GM13976 (cell line): ENCODE measurements around the gene TLR2.
A peak's percentile ranks its signal among the peaks of the same experiment; 100 is the strongest.

ENCODE experiments used
- DNase-seq: peaks from one replicate; pipeline ENCODE4 v3.0.0; 2012; ENCODE audit warnings: low spot score
- CTCF ChIP-seq: IDR thresholded peaks from 2 replicates; pipeline ENCODE4 v1.5.1; 2012; ENCODE audit warnings: borderline replicate concordance, mild to moderate bottlenecking; ENCODE audit not compliant: insufficient read depth; ENCODE audit errors: extremely low read depth, missing control alignments, control extremely low read depth
- in situ Hi-C: fragments of 300-500 bp; cut with MboI; formaldehyde crosslinking; loops from one replicate; pipeline ENCODE4 v1.12.0; 2022; ENCODE audit warnings: low sequenced_read_pairs, mixed read lengths, inconsistent platforms; ENCODE audit not compliant: unreplicated experiment

The TLR2 gene, protein sequence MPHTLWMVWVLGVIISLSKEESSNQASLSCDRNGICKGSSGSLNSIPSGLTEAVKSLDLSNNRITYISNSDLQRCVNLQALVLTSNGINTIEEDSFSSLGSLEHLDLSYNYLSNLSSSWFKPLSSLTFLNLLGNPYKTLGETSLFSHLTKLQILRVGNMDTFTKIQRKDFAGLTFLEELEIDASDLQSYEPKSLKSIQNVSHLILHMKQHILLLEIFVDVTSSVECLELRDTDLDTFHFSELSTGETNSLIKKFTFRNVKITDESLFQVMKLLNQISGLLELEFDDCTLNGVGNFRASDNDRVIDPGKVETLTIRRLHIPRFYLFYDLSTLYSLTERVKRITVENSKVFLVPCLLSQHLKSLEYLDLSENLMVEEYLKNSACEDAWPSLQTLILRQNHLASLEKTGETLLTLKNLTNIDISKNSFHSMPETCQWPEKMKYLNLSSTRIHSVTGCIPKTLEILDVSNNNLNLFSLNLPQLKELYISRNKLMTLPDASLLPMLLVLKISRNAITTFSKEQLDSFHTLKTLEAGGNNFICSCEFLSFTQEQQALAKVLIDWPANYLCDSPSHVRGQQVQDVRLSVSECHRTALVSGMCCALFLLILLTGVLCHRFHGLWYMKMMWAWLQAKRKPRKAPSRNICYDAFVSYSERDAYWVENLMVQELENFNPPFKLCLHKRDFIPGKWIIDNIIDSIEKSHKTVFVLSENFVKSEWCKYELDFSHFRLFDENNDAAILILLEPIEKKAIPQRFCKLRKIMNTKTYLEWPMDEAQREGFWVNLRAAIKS

GRCh38 chr4:153684182-153684970 lies at the start of gene TLR2:
TLR2 (plus strand) TSS chr4:153684280; CDS start chr4:153702908, 18,628 bp downstream.
- in situ Hi-C loops, result no loop called here
- peak; percentile 82 for DNase-seq
- no peak for TF ChIP-seq CTCF

GRCh38 chr4:153634738-153635353 lies 49.2 kb upstream of the TLR2 start:
- DNase-seq, result no peak
- in situ Hi-C loops, result loop anchor here (10.0 kb wide), 1 partner anchor 290 kb away; the partner anchor contains the start of gene MND1
- peak; percentile 7 for TF ChIP-seq CTCF

- in situ Hi-C loops, result loop anchor here (10.0 kb wide), 1 partner anchor 291 kb away; the partner anchor contains the start of gene MND1
- DNase-seq, result no peak
- TF ChIP-seq CTCF, result no peak
These were observed 48.2 kb upstream of the TLR2 start for GRCh38 chr4:153635846-153636245.

DNA sequence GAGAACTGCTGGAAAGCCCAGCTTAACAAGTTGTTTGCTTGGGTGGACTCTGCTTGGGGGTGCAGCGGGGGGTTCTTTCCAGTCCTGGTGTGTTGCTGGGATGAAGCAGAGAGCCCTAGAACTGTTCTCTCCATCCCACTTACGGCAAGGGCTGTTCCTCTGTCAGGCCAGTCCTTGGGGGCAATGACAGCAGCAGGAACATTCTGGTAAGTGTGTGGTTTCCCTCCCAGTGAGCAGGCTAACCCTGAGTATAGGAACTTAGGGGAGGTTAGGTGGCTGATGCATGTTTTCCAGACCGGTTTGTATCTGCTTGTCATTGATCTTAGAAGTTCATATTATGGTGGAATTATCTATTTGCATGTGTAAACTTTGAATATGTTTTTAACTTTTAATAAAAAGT lies 46.9 kb upstream of the TLR2 start:
- in situ Hi-C loops, result loop anchor here (10.0 kb wide), 1 partner anchor 292 kb away; the partner anchor contains the start of gene MND1
- no peak for TF ChIP-seq CTCF
- no peak for DNase-seq

DNA sequence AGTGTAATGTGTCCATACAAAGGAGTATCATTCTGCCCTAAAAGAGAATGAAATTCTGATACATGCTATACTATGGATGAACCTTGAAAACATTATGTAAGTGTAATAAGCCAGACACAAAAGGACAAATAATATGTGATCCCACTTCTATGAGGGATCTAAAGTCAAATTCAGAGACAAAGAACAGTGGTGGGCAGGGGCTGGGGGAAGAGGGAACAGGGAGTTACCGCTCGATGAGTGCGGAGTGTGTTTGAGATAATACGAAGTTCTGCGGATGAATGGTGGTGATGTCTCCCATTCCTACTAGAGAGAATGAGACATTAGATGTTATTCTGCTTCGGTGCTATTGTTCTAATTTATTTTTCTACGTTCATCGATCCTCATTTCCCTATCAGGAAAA lies 46.1 kb upstream of the TLR2 start:
- no peak for TF ChIP-seq CTCF
- in situ Hi-C loops, result loop anchor here (10.0 kb wide), 1 partner anchor 293 kb away; the partner anchor contains the start of gene MND1
- DNase-seq, result no peak
